Stimulated activated naive CD8-positive, alpha-beta T cell treated with anti-CD3 and anti-CD28 coated beads, Interleukin-15, amount 100 ng/mL, for 72 hours (primary cell): ENCODE measurements around the gene BCAS1.
"Not testable (repeated sequence)": the region's sequence is repeated elsewhere in the genome, so short reads cannot be mapped to it uniquely, and the experiment has no call there.

Experiments
- ATAC-seq: fragments of 150-1000 bp; cut with Tn5 transposase; 2 replicates; pipeline ENCODE4 v1.10.0; 2021; ENCODE audit warnings: mild to moderate bottlenecking, moderate library complexity
- DNase-seq, 2 donors: peaks; one replicate each; pipeline ENCODE4 v3.0.0; 2021 to 2022
- H3K27ac Mint-ChIP-seq, 2 donors: one replicate each; pipeline ENCODE4 v1.8.0; 2022; ENCODE audit warnings: mild to moderate bottlenecking in 2 of 2, mixed read lengths in 2 of 2, moderate library complexity in 2 of 2
- H3K27me3 Mint-ChIP-seq: one replicate; pipeline ENCODE4 v1.8.0; 2022; ENCODE audit warnings: mixed read lengths
- H3K4me1 Mint-ChIP-seq: one replicate; pipeline ENCODE4 v1.8.0; 2022; ENCODE audit warnings: mild to moderate bottlenecking, mixed read lengths
- H3K4me3 Mint-ChIP-seq, 2 donors: one replicate each; pipeline ENCODE4 v1.8.0; 2022; ENCODE audit warnings: mild to moderate bottlenecking in 2 of 2, mixed read lengths in 2 of 2, moderate library complexity in 1 of 2
- H3K9me3 Mint-ChIP-seq, 2 donors: one replicate each; pipeline ENCODE4 v1.8.0; 2022; ENCODE audit warnings: mixed read lengths in 2 of 2

BCAS1 gene

DNA sequence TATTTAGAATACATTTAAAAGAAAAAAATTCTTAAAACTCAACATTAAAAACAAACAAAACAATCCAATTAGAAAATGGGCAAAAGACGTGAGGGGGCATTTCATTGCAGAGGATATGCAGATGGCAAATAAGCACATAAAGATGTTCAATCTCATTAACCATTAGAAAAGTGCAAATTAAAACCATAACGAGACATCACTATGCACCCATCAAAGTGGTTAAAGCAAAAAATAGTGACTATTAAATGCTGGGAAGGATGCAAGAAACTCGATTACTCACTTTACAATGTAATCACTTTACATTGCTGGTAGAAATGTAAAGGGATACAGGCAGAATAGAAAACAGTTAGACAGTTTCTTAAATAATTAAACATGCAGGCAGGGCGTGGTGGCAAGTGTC lies 59.0 kb downstream of the BCAS1 start:
- no peak for ATAC-seq
- H3K4me1 Mint-ChIP-seq = no peaks in the 10 kb centered on the region
- H3K27ac Mint-ChIP-seq = no peak overlapping the region
- no peaks in the 10 kb centered on the region for H3K9me3 Mint-ChIP-seq
- H3K27me3 Mint-ChIP-seq = peaks cover 23% of the 10 kb centered on the region
- no peak for DNase-seq
- H3K4me3 Mint-ChIP-seq = no peak overlapping the region

DNA sequence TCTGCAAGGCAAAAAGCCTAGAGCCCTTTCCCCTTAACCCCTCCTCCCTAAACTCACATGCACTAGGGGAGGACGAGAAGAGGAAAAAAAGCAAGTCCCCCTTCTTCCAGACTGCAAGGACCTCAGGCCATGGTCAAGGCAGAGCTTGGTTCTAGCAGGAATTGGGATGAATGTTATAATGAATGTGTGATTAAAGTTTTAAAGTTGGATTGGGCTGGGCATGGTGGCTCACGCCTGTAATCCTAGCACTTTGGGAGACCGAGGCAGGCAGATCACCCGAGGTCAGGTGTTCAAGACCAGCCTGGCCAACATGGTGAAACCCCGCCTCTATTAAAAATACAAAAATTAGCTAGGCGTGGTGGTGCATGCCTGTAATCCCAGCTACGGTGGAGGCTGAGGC lies 64.2 kb downstream of the BCAS1 start:
- DNase-seq, H3K4me3 Mint-ChIP-seq, ATAC-seq, H3K27ac Mint-ChIP-seq, H3K4me1 Mint-ChIP-seq: not testable (repeated sequence)
- H3K9me3 Mint-ChIP-seq = peaks cover 12 to 14% of the 10 kb centered on the region in 2 donors
- peaks cover 35% of the 10 kb centered on the region for H3K27me3 Mint-ChIP-seq

GRCh38 chr20:54005524-54005923 lies 64.9 kb downstream of the BCAS1 start:
- ATAC-seq (no peak), DNase-seq (no peak)
- Mint-ChIP-seq H3K27me3 (peaks cover 35% of the 10 kb centered on the region), H3K9me3 (peaks cover 19 to 21% of the 10 kb centered on the region in 2 donors), H3K4me3 (no peak overlapping the region), H3K27ac (peak overlapping the region in 1 of 2 donors; percentile 63), H3K4me1 (peaks cover 7% of the 10 kb centered on the region)

GRCh38 chr20:54004445-54004844 lies 65.9 kb downstream of the BCAS1 start:
- peaks cover 28% of the 10 kb centered on the region for H3K27me3 Mint-ChIP-seq
- peaks cover 7% of the 10 kb centered on the region for H3K4me1 Mint-ChIP-seq
- ATAC-seq = peak; percentile 98
- H3K4me3 Mint-ChIP-seq = no peak overlapping the region
- no peak overlapping the region for H3K27ac Mint-ChIP-seq
- H3K9me3 Mint-ChIP-seq = peaks cover 25% of the 10 kb centered on the region in 2 donors
- peak; percentile 10 to 24 for DNase-seq

- Mint-ChIP-seq H3K9me3 (peaks cover 25 to 32% of the 10 kb centered on the region in 2 donors), H3K27me3 (peaks cover 27% of the 10 kb centered on the region)
- no peak for ATAC-seq
Observed at GRCh38 chr20:54002741-54003140, 67.7 kb downstream of the BCAS1 start.

DNA sequence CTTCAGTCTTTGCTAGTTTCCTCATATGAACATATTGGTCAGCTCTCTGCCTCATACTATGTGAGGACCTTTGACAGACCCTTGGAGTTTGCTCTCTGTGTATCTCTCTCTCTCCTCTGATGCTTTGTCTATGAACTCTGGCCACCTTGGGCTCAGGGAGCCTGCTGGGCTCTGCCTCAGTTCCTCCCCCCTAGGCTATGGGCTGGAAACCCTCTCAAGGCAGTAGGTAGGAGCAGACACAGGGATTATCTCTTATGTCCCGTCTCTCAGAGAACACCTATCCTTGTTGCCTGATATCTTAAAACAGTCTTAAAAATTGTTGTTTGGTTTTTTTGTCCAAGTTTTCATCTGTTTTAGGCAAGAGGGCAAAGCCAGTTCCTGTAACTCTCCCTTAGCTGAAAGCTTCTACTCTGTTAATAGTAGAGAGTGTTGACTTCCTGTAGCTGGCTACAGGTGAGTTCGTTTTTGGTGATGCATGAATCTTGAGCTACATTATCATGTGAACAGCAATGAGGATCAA lies 68.3 kb downstream of the BCAS1 start:
- Mint-ChIP-seq H3K27me3 (peaks cover 21% of the 10 kb centered on the region), H3K4me3 (no peak overlapping the region), H3K9me3 (peaks cover 25 to 32% of the 10 kb centered on the region in 2 donors), H3K4me1 (peaks cover 7% of the 10 kb centered on the region), H3K27ac (no peak overlapping the region)
- ATAC-seq = no peak
- no peak for DNase-seq

More at GRCh38 chr20:54002741-54003140, 67.7 kb downstream of the BCAS1 start:
- no peak for DNase-seq
- H3K4me3 Mint-ChIP-seq = no peak overlapping the region
- H3K4me1 Mint-ChIP-seq = peaks cover 7% of the 10 kb centered on the region
- no peak overlapping the region for H3K27ac Mint-ChIP-seq

DNA sequence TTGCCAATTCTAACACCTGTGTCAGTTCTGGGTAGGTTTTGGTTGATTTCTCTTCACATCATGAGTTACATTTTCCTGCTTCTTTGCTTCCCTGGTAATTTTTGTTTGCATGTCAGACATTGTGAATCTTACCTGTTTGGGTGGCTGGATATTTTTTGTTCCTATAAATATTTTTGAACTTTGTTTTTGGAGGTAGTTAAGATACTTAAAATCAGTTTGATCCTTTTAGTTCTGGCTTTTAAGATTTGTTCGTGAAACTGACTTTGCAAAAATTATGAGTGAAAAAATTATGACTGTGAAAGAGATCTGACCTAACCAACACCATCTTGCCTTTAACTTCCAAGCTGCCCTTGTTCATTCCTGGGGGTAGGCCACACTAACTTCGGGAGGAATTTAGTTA lies 69.5 kb downstream of the BCAS1 start:
- ATAC-seq = no peak

GRCh38 chr20:54000262-54000661 lies 70.1 kb downstream of the BCAS1 start:
- DNase-seq = no peak
- H3K9me3 Mint-ChIP-seq = peaks cover 25 to 32% of the 10 kb centered on the region in 2 donors
- peaks cover 17% of the 10 kb centered on the region for H3K27me3 Mint-ChIP-seq
- ATAC-seq = no peak
- no peak overlapping the region for H3K27ac Mint-ChIP-seq
- H3K4me1 Mint-ChIP-seq = peaks cover 7% of the 10 kb centered on the region
- no peak overlapping the region for H3K4me3 Mint-ChIP-seq

More for the DNA sequence above, 69.5 kb downstream of the BCAS1 start:
- peaks cover 7% of the 10 kb centered on the region for H3K4me1 Mint-ChIP-seq
- DNase-seq = no peak
- H3K27ac Mint-ChIP-seq = no peak overlapping the region
- peaks cover 25 to 32% of the 10 kb centered on the region in 2 donors for H3K9me3 Mint-ChIP-seq
- no peak overlapping the region for H3K4me3 Mint-ChIP-seq
- H3K27me3 Mint-ChIP-seq = peaks cover 21% of the 10 kb centered on the region

DNA sequence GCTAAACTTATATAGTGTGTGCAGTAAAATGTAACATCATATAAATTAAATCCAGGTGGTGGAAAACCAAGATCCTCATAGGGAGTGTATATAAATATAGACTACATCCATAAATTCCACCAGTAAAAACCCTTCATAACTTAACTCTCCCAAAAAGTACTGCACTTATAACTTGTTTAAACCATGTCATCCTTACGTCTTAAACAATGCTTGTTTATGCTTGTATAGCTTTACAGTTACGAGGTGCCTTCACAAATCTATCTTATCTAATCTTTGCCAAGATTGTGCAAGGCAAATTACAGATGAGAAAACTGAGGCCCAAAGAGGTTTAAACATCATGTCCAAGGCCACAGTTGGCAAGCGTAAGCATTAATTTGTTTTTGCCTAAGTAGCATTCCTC lies 71.3 kb downstream of the BCAS1 start:
- Mint-ChIP-seq H3K27ac (no peak overlapping the region), H3K9me3 (peaks cover 25 to 32% of the 10 kb centered on the region in 2 donors), H3K4me1 (no peaks in the 10 kb centered on the region), H3K27me3 (peaks cover 15% of the 10 kb centered on the region), H3K4me3 (no peak overlapping the region)
- ATAC-seq (no peak), DNase-seq (no peak)

GRCh38 chr20:53996584-53997486 lies 73.6 kb downstream of the BCAS1 start:
- Mint-ChIP-seq H3K9me3 (peaks cover 17 to 27% of the 10 kb centered on the region in 2 donors), H3K27ac (no peak overlapping the region), H3K27me3 (peaks cover 26% of the 10 kb centered on the region), H3K4me1 (no peaks in the 10 kb centered on the region), H3K4me3 (no peak overlapping the region)
- ATAC-seq = no peak
- DNase-seq = no peak

- H3K4me3 Mint-ChIP-seq = no peak overlapping the region
- no peak overlapping the region for H3K27ac Mint-ChIP-seq
- no peaks in the 10 kb centered on the region for H3K4me1 Mint-ChIP-seq
- no peak for DNase-seq
- ATAC-seq = no peak
- peaks cover 8 to 18% of the 10 kb centered on the region in 2 donors for H3K9me3 Mint-ChIP-seq
- peaks cover 32% of the 10 kb centered on the region for H3K27me3 Mint-ChIP-seq
Observed at GRCh38 chr20:53995949-53996348, 74.4 kb downstream of the BCAS1 start.

DNA sequence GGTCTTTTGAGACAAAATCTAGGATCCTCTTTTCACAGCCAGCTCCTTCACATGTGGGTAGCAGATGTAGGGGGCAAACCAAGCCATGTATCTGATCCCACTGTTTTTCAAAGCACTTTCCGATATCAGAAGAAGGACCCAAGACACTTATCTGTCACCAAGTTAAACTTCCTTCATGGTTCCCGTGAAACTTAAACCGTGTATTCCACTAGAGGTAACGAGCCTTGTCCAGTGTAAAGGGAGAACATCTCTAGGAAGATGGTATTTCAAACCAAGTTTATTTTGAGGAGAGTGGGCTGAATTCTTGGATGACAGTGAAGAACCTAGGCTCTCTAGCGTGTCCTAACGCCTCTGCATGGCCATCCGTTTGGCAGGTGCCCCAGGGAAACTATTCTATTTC lies 76.3 kb downstream of the BCAS1 start:
- no peak for DNase-seq
- no peak overlapping the region for H3K27ac Mint-ChIP-seq
- H3K4me1 Mint-ChIP-seq = no peaks in the 10 kb centered on the region
- ATAC-seq = no peak
- H3K9me3 Mint-ChIP-seq = peaks cover 0 to 8% of the 10 kb centered on the region in 2 donors
- H3K27me3 Mint-ChIP-seq = peaks cover 37% of the 10 kb centered on the region
- no peak overlapping the region for H3K4me3 Mint-ChIP-seq

DNA sequence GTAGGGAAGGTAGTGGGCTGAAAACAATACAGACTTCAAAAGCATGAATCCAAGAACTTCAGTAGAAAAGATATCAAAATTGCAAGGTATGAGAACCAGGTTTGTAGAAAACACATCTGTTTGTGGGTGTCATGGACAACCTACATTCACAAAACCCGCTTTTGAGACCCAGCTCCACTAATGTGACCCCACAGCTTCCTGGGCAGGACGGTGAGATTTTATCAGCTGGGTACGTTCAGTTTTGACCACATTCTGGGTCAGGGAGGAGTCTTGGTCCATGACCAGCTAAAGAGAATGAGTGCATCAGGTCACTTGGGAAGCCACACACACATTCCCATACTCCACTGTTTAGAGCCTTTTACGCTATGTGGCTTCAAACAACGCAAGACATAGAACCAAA lies 77.1 kb downstream of the BCAS1 start:
- ATAC-seq (no peak), DNase-seq (no peak)
- Mint-ChIP-seq H3K27ac (peak overlapping the region in 1 of 2 donors; percentile 38), H3K27me3 (peaks cover 42% of the 10 kb centered on the region), H3K4me3 (no peak overlapping the region), H3K4me1 (no peaks in the 10 kb centered on the region), H3K9me3 (peaks cover 0 to 6% of the 10 kb centered on the region in 2 donors)

DNA sequence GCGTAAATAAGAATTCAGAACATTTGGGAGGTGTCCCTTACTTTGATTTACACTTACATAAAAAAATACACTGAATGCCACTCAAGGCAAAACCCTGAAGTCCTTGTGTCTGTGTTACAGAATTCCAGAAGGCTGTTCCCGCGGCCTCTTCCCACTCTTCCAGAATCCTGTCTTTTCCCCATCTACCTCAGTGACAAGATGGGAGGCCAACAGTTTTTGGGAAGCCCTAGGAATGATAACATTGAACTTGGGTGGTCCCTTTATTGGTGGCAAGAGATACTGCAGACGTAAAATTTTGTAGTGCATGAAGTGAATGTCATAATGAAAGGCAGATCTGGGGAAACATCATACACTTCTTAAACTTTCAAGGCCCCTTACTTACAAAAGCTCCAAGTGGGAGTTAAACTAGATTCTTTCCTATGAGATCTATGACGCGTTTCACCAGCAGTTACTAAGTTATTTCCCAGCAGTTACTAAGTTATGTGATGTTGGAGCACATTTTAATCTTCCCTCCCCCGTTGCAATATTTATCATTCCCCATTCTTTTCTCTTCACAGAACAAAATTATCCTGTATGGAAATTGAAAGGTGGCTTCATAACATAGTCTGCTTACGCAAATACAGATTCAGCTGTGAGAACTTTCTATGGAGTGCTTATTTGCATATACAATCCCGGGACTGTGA lies 79.5 kb downstream of the BCAS1 start:
- H3K4me1 Mint-ChIP-seq = no peaks in the 10 kb centered on the region
- DNase-seq (no peak), ATAC-seq (no peak)
- H3K27ac Mint-ChIP-seq = no peak overlapping the region
- no peak overlapping the region for H3K4me3 Mint-ChIP-seq
- H3K27me3 Mint-ChIP-seq = peaks cover 38% of the 10 kb centered on the region
- H3K9me3 Mint-ChIP-seq = no peaks in the 10 kb centered on the region

DNA sequence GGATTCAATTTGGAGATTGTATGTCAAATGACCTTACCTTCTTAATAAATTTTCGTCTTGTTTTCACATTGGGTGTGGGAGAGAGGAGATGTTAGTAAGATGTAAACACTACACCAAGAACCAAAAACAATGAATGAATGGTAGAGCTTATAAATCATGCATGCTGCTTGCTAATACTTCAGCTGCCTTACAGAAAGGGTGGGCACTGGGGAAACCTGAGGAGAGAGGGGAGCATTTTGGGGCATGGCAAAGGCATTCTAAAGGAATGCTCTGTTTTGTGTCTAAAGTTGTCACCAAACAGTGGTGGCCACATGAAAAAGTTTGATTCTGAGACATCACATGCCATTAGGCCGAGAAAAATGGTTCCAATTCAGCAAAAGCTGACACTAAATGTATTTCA lies 80.4 kb downstream of the BCAS1 start:
- no peak overlapping the region for H3K4me3 Mint-ChIP-seq
- no peaks in the 10 kb centered on the region for H3K9me3 Mint-ChIP-seq
- DNase-seq (no peak), ATAC-seq (no peak)
- no peak overlapping the region for H3K27ac Mint-ChIP-seq
- H3K27me3 Mint-ChIP-seq = peaks cover 37% of the 10 kb centered on the region
- peaks cover 2% of the 10 kb centered on the region for H3K4me1 Mint-ChIP-seq

DNA sequence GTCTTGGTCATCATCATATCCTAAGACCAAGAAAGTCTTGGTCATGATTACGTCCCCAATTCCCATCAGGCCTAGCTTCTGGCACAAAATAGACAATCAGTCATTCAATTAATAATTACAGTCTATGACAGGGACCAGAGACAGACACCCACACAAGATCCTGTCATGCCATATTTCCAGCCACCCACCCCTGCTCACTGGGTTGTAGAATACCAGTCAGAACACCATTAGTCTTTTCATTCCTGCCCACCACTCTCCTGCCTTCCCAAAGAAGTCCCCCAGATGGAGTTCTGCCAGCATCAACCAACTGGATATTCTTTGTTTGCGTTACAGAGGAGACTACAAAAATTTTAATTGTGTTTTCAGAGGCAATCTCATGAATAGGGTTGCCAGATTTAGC lies 81.0 kb downstream of the BCAS1 start:
- Mint-ChIP-seq H3K27me3 (peaks cover 43% of the 10 kb centered on the region), H3K27ac (no peak overlapping the region), H3K4me3 (no peak overlapping the region), H3K9me3 (no peaks in the 10 kb centered on the region), H3K4me1 (peaks cover 8% of the 10 kb centered on the region)
- DNase-seq (no peak), ATAC-seq (no peak)
